GM12865 (cell line): Measurements from ENCODE around the gene STING1.

Source experiments
- DNase-seq: peaks from one replicate; pipeline ENCODE4 v3.0.0; 2010; ENCODE audit warnings: low read depth
- H3K4me3 ChIP-seq: 2 replicates; pipeline ENCODE4 v1.5.1; 2011; ENCODE audit warnings: mild to moderate bottlenecking, low read depth, low read length, control low read depth
- CTCF ChIP-seq: IDR thresholded peaks from 2 replicates; pipeline ENCODE4 v1.5.1; 2011; ENCODE audit warnings: low read length, control low read depth, low read depth, inconsistent platforms; ENCODE audit not compliant: insufficient read depth; ENCODE audit errors: missing control alignments

STING1 gene

GRCh38 chr5:139468421-139468931 is 14.1 kb downstream of the STING1 start:
- DNase-seq, result no peak
- no peak overlapping the region for H3K4me3 ChIP-seq
- TF ChIP-seq CTCF, result no peak

- TF ChIP-seq CTCF, result no peak
- DNase-seq, result no peak
- H3K4me3 ChIP-seq, result no peak within 1 kb of the TSS
Observed at GRCh38 chr5:139462586-139463276, 19.8 kb downstream of the STING1 start, which contains the start of gene ECSCR. TSS of gene ECSCR (minus strand) at chr5:139462743. CDS start at chr5:139462670, 73 bp downstream.

GRCh38 chr5:139461698-139462097 is 20.9 kb downstream of the STING1 start:
- H3K4me3 ChIP-seq, result no peak overlapping the region
- DNase-seq, result no peak
- TF ChIP-seq CTCF, result no peak

GRCh38 chr5:139461176-139461575 is 21.4 kb downstream of the STING1 start:
- DNase-seq, result no peak
- TF ChIP-seq CTCF, result no peak

GRCh38 chr5:139460455-139460854 is 22.1 kb downstream of the STING1 start:
- TF ChIP-seq CTCF, result no peak
- no peak for DNase-seq
- H3K4me3 ChIP-seq, result no peak overlapping the region

More at GRCh38 chr5:139461176-139461575, 21.4 kb downstream of the STING1 start:
- H3K4me3 ChIP-seq, result no peak overlapping the region

GRCh38 chr5:139459451-139459934 is 23.1 kb downstream of the STING1 start:
- DNase-seq, result peak; percentile 83
- no peak for TF ChIP-seq CTCF
- H3K4me3 ChIP-seq, result peak overlapping the region; percentile 16
